H9 (cell line): Measurements from ENCODE around the gene FAM217B. TPM values are rescaled to one million over a fixed set of nuclear protein-coding genes. Genes with fewer than 3 reads are reported as not detected.

ENCODE experiments used
- DNase-seq: peaks from one replicate; pipeline ENCODE4 v3.0.0-alpha.2; 2017
- H2AFZ ChIP-seq: one replicate; pipeline ENCODE4 v1.6.1; 2013; ENCODE audit warnings: mild to moderate bottlenecking, low read length, control low read depth, moderate library complexity
- H2AK5ac ChIP-seq: 2 replicates; pipeline ENCODE4 v1.6.1; 2013; ENCODE audit warnings: low read length, control low read depth, mixed read lengths; ENCODE audit not compliant: insufficient read length
- H2BK120ac ChIP-seq: one replicate; pipeline ENCODE4 v1.6.1; 2013; ENCODE audit warnings: low read depth, mild to moderate bottlenecking, low read length, control low read depth, inconsistent platforms; ENCODE audit not compliant: poor library complexity, severe bottlenecking
- H2BK12ac ChIP-seq: 2 replicates; pipeline ENCODE4 v1.6.1; 2013; ENCODE audit warnings: low read length, control low read depth, mixed read lengths, low read depth; ENCODE audit not compliant: insufficient read length
- H2BK15ac ChIP-seq: 2 replicates; pipeline ENCODE4 v1.6.1; 2013; ENCODE audit warnings: low read depth, low read length, control low read depth
- H2BK20ac ChIP-seq: one replicate; pipeline ENCODE4 v1.6.1; 2013; ENCODE audit warnings: low read depth, mild to moderate bottlenecking, low read length, control low read depth, inconsistent platforms; ENCODE audit not compliant: poor library complexity, severe bottlenecking
- H2BK5ac ChIP-seq: 2 replicates; pipeline ENCODE4 v1.6.1; 2013; ENCODE audit warnings: low read length, control low read depth, mixed read lengths; ENCODE audit not compliant: insufficient read length
- H3K14ac ChIP-seq: 2 replicates; pipeline ENCODE4 v1.6.1; 2013; ENCODE audit warnings: low read length, control low read depth; ENCODE audit not compliant: insufficient read depth
- H3K18ac ChIP-seq: 2 replicates; pipeline ENCODE4 v1.6.1; 2013; ENCODE audit warnings: low read depth, mild to moderate bottlenecking, mixed read lengths, low read length, control low read depth; ENCODE audit not compliant: insufficient read length
- H3K23ac ChIP-seq: 2 replicates; pipeline ENCODE4 v1.6.1; 2013; ENCODE audit warnings: low read length, control low read depth, mixed read lengths, low read depth; ENCODE audit not compliant: insufficient read length
- H3K23me2 ChIP-seq: 2 replicates; pipeline ENCODE4 v1.6.1; 2013; ENCODE audit warnings: low read depth, mild to moderate bottlenecking, mixed read lengths, low read length, control low read depth; ENCODE audit not compliant: insufficient read length, poor library complexity, severe bottlenecking
- H3K27ac ChIP-seq: 2 replicates; pipeline ENCODE4 v1.5.1; 2013; ENCODE audit warnings: low read length, control low read depth, mixed read lengths, low read depth; ENCODE audit not compliant: insufficient read length
- H3K27me3 ChIP-seq: 2 replicates; pipeline ENCODE4 v1.6.1; 2013; ENCODE audit warnings: low read length, control low read depth, inconsistent platforms; ENCODE audit not compliant: insufficient read depth
- H3K4ac ChIP-seq: 2 replicates; pipeline ENCODE4 v1.6.1; 2013; ENCODE audit warnings: low read depth, mild to moderate bottlenecking, control low read depth, inconsistent platforms, low read length, moderate library complexity
- H3K4me1 ChIP-seq: 2 replicates; pipeline ENCODE4 v1.6.1; 2013; ENCODE audit warnings: low read length, control low read depth, inconsistent platforms; ENCODE audit not compliant: insufficient read depth
- H3K4me2 ChIP-seq: 2 replicates; pipeline ENCODE4 v1.6.1; 2013; ENCODE audit warnings: low read length, control low read depth, mixed read lengths; ENCODE audit not compliant: insufficient read length, insufficient read depth
- H3K56ac ChIP-seq: 2 replicates; pipeline ENCODE4 v1.6.1; 2013; ENCODE audit warnings: low read depth, mild to moderate bottlenecking, mixed read lengths, low read length, control low read depth; ENCODE audit not compliant: insufficient read length
- H3K79me1 ChIP-seq: 2 replicates; pipeline ENCODE4 v1.6.1; 2013; ENCODE audit warnings: low read depth, mild to moderate bottlenecking, moderate library complexity, low read length, control low read depth, inconsistent platforms; ENCODE audit not compliant: insufficient read depth, poor library complexity, severe bottlenecking
- H3K79me2 ChIP-seq: 2 replicates; pipeline ENCODE4 v1.6.1; 2013; ENCODE audit warnings: low read length, control low read depth, inconsistent platforms; ENCODE audit not compliant: insufficient read depth
- H3K9ac ChIP-seq: 2 replicates; pipeline ENCODE4 v1.6.1; 2013; ENCODE audit warnings: low read length, control low read depth, mixed read lengths; ENCODE audit not compliant: insufficient read length; ENCODE audit errors: extremely low read depth
- H3K9me3 ChIP-seq: one replicate; pipeline ENCODE4 v1.6.1; 2013; ENCODE audit warnings: low read depth, low read length, inconsistent platforms; ENCODE audit not compliant: control insufficient read depth
- H3T11ph ChIP-seq: one replicate; pipeline ENCODE4 v1.6.1; 2013; ENCODE audit warnings: mild to moderate bottlenecking, low read length, control low read depth, inconsistent platforms
- H4K20me1 ChIP-seq: one replicate; pipeline ENCODE4 v1.6.1; 2013; ENCODE audit not compliant: control insufficient read depth, insufficient read length, insufficient read depth
- H4K5ac ChIP-seq: 2 replicates; pipeline ENCODE4 v1.6.1; 2013; ENCODE audit warnings: low read depth, mild to moderate bottlenecking, mixed read lengths, low read length, control low read depth; ENCODE audit not compliant: insufficient read length
- H4K8ac ChIP-seq: replicated peaks from 2 replicates; pipeline ENCODE4 v1.6.1; 2013; ENCODE audit warnings: low read length, control low read depth, mixed read lengths, low read depth; ENCODE audit not compliant: insufficient read length
- H4K91ac ChIP-seq: 2 replicates; pipeline ENCODE4 v1.6.1; 2013; ENCODE audit warnings: low read depth, mild to moderate bottlenecking, moderate library complexity, mixed read lengths, low read length, control low read depth; ENCODE audit not compliant: insufficient read length
- H3K27ac Mint-ChIP-seq, 3 experiments: 2 replicates in 2 of 3; 3 replicates in 1 of 3; pipeline ENCODE4 v1.8.0; 2020 to 2021; ENCODE audit warnings: mixed read lengths in 3 of 3, mild to moderate bottlenecking in 1 of 3, moderate library complexity in 1 of 3
- H3K27me3 Mint-ChIP-seq: 2 replicates; pipeline ENCODE4 v1.8.0; 2021; ENCODE audit warnings: low read depth, mild to moderate bottlenecking, moderate library complexity, mixed read lengths
- H3K36me3 Mint-ChIP-seq, 3 experiments: 2 replicates in 2 of 3; 3 replicates in 1 of 3; pipeline ENCODE4 v1.8.0; 2020 to 2021; ENCODE audit warnings: low read depth in 3 of 3, mixed read lengths in 3 of 3; ENCODE audit not compliant: insufficient read depth in 1 of 3
- H3K4me1 Mint-ChIP-seq, 2 experiments: 2 replicates each; pipeline ENCODE4 v1.8.0; 2020; ENCODE audit warnings: mixed read lengths in 2 of 2
- H3K4me3 Mint-ChIP-seq, 2 experiments: 2 replicates in 1 of 2; 3 replicates in 1 of 2; pipeline ENCODE4 v1.8.0; 2020 to 2021; ENCODE audit warnings: mild to moderate bottlenecking in 2 of 2, mixed read lengths in 2 of 2, moderate library complexity in 1 of 2
- H3K9me3 Mint-ChIP-seq, 2 experiments: 2 replicates in 1 of 2; 3 replicates in 1 of 2; pipeline ENCODE4 v1.8.0; 2020; ENCODE audit warnings: mild to moderate bottlenecking in 2 of 2, mixed read lengths in 2 of 2, moderate library complexity in 1 of 2
- CTCF ChIP-seq: fragments of 200-600 bp; sonication (generic); conservative IDR thresholded peaks from 3 replicates; pipeline ENCODE4 v1.8.0; 2021; ENCODE audit warnings: antibody characterized with exemption, mild to moderate bottlenecking
- WGBS: extraction: QIAGEN DNeasy Blood & Tissue Kit; methylation state at CpG from one replicate; pipeline ENCODE4 v1.1.7; 2013; ENCODE audit warnings: missing lambda C conversion rate, low lambda C conversion rate, mixed read lengths; ENCODE audit not compliant: insufficient read length; ENCODE audit errors: extremely low coverage; 5-methylcytosine and 5-hydroxymethylcytosine counted together
- total RNA-seq: library from RNA; stranded (reverse); gene quantifications from 2 replicates; pipeline ENCODE4 v1.2.1, GENCODE V29; 2021

Gene FAM217B
- total RNA-seq, 1 experiment from 2014 or later, result 24.5 TPM

DNA sequence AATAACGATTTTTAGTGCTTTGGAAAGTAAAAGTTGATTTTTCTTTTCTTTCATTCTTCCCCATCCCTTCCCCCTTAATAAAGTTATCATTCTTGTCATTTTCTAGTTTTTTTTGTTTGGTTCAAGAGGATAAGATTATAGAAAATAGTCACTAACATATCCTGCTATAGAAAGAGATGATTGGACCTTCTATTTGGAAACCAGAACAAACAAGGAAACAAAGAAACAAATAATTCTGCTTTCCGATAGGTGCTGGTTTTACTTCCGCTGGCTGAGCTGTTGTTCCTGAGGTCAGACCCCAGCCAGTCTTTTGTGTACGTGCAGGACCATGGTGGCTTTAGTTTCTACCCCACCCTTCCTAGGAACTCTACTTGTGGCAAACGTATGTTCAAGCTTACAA lies 17.9 kb downstream of the FAM217B start, which contains the start of gene CDH26:
Gene CDH26 (plus strand): TSS at position 301 of the 400 bp plus-strand sequence. CDS start 304 bp downstream, outside the sequence.
- Histone ChIP-seq H4K20me1 (no peaks in the 10 kb centered on the region), H3K9me3 (no peaks in the 10 kb centered on the region), H2BK20ac (no peak within 1 kb of the TSS), H3K4me1 (no peaks in the 10 kb centered on the region), H3K79me1 (no peaks in the 10 kb centered on the region), H2BK15ac (no peak within 1 kb of the TSS), H3K27me3 (no peaks in the 10 kb centered on the region), H2BK120ac (no peak within 1 kb of the TSS), H3K14ac (peak within 1 kb of the TSS; percentile 25; the same call in 1 of the 2 replicates), H3K4ac (no peak within 1 kb of the TSS), H2BK5ac (no peak within 1 kb of the TSS), H3K56ac (no peak within 1 kb of the TSS), H4K5ac (no peak within 1 kb of the TSS), H3T11ph (no peak within 1 kb of the TSS), H3K4me2 (no peak within 1 kb of the TSS), H4K8ac (no peak within 1 kb of the TSS), H4K91ac (no peak within 1 kb of the TSS), H3K9ac (no peak within 1 kb of the TSS), H3K18ac (no peak within 1 kb of the TSS), H2AK5ac (no peak within 1 kb of the TSS), H3K27ac (no peak within 1 kb of the TSS), H3K23me2 (peaks cover 3% of the 10 kb centered on the region), H2AFZ (no peak within 1 kb of the TSS), H3K23ac (no peak within 1 kb of the TSS), H3K79me2 (no peaks in the 10 kb centered on the region), H2BK12ac (no peak within 1 kb of the TSS)
- no peaks in the 10 kb centered on the region for H3K9me3 Mint-ChIP-seq
- H3K4me1 Mint-ChIP-seq, result peaks cover 0 to 8% of the 10 kb centered on the region in 2 experiments; a peak in 3 of 4 replicates
- H3K36me3 Mint-ChIP-seq, result no peaks in the 10 kb centered on the region
- no peak within 1 kb of the TSS; a peak in 1 of 5 replicates for H3K4me3 Mint-ChIP-seq
- peak within 1 kb of the TSS in 1 of 3 experiments; percentile 7; a peak in 1 of 7 replicates for H3K27ac Mint-ChIP-seq
- DNase-seq, result no peak
- no CpG with 5 or more reads among the region's 5 CpGs for WGBS
- H3K27me3 Mint-ChIP-seq, result peaks cover 2% of the 10 kb centered on the region; the same call in 1 of the 2 replicates
- TF ChIP-seq CTCF, result no peak
